Omental fat pad (tissue), 4 donors: ENCODE measurements around the gene SLC34A1. TPM values are rescaled to one million over a fixed set of nuclear protein-coding genes. Genes with fewer than 3 reads are reported as not detected.

Experiments
- ATAC-seq: fragments of 150-250 bp; one replicate; pipeline ENCODE4 v1.9.1; 2016; ENCODE audit warnings: mild to moderate bottlenecking, moderate library complexity; ENCODE audit not compliant: low FRiP score
- DNase-seq: peaks from one replicate; pipeline ENCODE4 v3.0.0-alpha.2; 2019; ENCODE audit warnings: low spot score
- total RNA-seq, 4 donors: library from RNA; depleted of rRNA; stranded (reverse); fragments of >200 nt; gene quantifications; one replicate each; pipeline ENCODE4 v1.1.0, GENCODE V29; 2016
- TF ChIP-seq, protein P1 (sequence below), 3 donors: fragments of 450-650 bp; IDR thresholded peaks; one replicate each; pipeline ENCODE4 v1.5.1; 2016 to 2017; ENCODE audit warnings: antibody characterized with exemption in 3 of 3, mild to moderate bottlenecking in 3 of 3, moderate library complexity in 2 of 3

The SLC34A1 gene
- total RNA-seq, 4 donors from 2014 or later, result not detected

DNA sequence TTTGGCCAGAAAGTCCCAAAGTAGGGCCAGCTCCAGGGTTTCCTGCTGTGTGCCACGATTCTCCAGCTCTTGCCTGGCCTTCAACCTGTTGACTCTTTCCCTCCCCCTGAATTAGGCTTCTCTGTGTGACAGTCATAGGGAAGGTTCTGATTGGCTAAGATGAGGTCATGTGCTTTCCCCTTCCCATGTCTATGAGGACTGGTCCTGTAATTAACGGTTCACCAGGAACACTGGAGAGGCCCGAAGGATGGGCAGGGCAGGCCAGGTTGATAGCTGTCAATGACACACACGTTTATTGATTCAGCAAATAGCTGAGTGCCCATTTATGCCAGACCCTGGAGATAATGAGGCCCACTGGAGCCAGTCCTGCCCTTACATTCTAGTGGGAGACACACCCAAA lies 53.4 kb downstream of the SLC34A1 start:
- DNase-seq, result no peak
- ATAC-seq, result no peak
- TF ChIP-seq, protein P1, sequence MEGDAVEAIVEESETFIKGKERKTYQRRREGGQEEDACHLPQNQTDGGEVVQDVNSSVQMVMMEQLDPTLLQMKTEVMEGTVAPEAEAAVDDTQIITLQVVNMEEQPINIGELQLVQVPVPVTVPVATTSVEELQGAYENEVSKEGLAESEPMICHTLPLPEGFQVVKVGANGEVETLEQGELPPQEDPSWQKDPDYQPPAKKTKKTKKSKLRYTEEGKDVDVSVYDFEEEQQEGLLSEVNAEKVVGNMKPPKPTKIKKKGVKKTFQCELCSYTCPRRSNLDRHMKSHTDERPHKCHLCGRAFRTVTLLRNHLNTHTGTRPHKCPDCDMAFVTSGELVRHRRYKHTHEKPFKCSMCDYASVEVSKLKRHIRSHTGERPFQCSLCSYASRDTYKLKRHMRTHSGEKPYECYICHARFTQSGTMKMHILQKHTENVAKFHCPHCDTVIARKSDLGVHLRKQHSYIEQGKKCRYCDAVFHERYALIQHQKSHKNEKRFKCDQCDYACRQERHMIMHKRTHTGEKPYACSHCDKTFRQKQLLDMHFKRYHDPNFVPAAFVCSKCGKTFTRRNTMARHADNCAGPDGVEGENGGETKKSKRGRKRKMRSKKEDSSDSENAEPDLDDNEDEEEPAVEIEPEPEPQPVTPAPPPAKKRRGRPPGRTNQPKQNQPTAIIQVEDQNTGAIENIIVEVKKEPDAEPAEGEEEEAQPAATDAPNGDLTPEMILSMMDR (IDR thresholded peaks at IDR 0.05), result no peak

DNA sequence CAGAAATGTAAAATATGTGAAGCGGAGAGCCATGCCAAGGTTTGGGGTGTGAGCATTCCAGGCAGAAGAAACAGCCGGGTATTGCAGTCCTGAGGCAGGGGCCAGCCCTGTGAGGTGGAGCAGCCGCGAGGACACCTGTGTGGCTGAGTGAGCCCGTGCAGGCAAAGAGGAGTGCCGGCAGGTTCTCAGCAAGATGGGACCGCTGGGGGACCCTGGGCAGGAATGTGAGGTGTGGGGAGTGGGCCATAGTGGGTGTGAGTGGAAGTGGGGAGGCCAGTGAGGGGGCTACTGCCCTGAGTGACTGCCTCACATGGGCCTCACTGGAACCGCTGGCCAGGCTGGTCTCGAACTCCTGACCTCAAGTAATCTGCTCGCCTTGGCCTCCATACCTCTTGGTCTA lies 54.2 kb downstream of the SLC34A1 start:
- DNase-seq (no peak), ATAC-seq (no peak)
- TF ChIP-seq, protein P1 (IDR thresholded peaks at IDR 0.05), result no peak

DNA sequence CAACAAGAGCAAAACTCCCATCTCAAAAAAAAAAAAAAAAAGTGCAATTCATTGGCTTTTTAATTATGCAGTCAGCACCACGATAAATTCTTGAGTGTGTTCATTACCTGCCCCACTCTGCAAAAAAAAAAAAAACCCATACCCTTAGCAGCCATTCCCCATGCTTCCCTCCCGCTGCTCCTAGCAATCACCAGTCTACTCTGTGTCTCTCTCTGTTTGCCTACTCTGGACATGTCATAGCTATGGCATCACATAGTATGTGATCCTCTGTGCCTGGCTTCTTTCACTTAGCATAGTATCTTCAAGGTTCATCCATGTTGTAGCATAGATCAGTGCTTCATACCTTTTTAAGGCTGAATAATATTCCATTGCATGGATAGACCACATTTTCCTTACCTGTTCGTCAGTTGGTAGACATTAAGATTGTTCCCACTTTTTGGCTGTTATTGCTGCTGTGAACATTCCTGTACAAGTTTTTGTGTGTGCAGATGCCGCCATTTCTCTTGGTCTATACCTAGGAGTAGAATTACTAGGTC lies 55.4 kb downstream of the SLC34A1 start:
- TF ChIP-seq, protein P1 (IDR thresholded peaks at IDR 0.05), result no peak
- no peak for DNase-seq
- ATAC-seq, result no peak

DNA sequence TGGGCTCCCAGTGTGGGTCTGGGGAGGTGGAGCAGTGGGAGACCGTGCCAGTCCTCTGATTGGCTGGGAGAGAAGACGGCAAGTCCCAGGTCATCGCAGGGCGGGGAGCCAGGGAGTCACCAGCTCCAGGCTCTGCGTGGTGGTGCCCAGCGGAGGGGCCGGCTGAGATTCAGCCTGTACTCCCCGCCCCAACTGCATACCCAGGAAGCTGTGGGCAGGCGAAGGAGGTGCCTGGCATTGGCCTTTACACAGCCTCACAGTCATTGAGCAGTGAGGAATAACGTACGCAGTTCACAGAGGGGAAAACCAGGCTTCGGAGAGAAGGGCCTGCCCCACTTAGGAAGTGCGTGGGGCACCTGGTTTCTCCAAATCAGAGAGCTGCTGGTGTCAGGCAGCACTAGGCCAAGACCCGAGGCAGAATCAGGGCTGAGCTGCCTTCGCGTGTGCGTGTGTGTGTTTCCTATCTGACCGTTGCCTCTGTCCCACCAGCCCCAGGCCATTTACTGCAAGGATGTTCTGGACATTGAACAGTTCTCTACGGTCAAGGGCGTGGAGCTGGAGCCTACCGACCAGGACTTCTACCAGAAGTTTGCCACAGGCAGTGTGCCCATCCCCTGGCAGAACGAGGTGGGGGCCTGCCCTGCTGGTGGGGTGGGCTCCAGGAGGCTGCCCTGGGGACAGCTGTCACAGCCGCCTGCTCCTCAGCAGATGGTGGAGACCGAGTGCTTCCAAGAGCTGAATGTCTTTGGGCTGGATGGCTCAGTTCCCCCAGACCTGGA lies 56.2 kb downstream of the SLC34A1 start:
- DNase-seq (no peak), ATAC-seq (no peak)
- TF ChIP-seq, protein P1 (IDR thresholded peaks at IDR 0.05), result no peak

DNA sequence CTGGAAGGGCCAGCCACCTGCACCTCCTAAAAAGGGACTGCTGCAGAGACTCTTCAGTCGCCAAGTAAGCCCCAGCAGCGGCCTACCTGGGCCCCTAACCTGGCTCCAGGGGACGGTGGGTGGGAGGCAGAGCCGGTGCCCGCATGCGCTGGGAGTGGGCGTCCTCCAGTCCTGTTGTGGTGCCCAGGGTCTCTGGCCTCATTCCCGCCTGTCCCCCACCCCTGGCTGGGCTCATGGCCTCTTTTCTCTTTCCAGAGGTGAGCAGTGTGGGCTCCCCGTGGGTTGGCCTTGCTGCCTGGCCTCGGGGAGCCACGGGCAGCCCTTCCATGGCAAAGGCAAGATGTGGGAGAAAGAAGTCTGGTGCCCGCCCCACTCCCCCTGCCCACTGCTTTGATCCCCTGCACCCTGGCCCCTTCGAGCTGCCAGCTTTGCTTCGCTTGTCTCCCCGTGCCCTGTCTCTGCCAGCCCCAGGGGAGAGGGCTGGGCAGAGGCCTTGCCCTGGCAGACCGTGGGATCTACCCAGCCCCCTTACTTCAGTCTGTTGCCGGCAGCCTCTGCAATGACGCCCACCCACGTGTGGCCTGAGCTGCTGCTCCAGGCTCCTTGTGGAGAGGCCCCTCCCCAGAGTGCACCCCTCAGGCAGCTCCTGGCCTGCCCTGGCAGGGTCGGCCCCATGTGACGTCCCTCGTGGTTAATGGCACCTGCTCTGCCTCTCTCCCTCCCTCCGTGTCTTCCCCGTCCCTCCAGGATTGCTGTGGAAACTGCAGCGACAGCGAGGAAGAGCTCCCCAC lies 57.0 kb downstream of the SLC34A1 start:
- ATAC-seq (no peak), DNase-seq (no peak)
- TF ChIP-seq, protein P1 (IDR thresholded peaks at IDR 0.05), result no peak

DNA sequence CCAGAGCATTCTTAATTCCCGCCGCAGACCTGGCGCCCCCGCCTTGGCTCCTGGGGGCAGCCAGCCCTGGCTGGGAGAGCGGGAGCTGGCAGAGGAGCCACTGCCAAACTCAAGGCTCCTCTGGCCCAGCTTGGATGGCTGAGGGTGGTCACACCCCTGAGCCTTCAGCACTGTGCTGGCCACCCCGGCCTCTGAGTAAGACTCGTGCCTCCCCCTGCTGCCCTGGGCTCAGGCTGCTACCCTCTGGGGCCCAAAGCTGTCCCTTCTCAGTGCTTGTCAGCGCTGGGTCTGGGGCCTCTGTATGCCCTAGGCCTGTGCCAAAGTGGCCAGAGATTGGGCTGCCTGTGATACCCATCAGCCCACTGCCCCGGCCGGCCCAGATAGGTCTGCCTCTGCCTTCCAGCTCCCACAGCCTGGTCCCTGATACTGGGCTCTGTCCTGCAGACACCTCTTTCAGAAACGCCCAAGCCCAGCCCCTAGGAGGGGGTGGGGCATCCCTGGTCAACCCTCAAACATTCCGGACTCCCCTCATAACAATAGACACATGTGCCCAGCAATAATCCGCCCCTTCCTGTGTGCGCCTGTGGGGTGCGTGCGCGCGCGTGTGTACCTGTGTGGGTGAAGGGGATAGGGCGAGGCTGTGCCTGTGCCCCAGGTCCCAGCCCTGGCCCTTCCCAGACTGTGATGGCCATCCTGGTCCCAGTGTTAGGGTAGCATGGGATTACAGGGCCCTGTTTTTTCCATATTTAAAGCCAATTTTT lies 58.0 kb downstream of the SLC34A1 start:
- DNase-seq (no peak), ATAC-seq (no peak)
- TF ChIP-seq, protein P1 (IDR thresholded peaks at IDR 0.05), result no peak
